ENCODE data around the gene P2RY6. TPM values are rescaled to one million over a fixed set of nuclear protein-coding genes. Genes with fewer than 3 reads are reported as not detected.

P2RY6 gene
- total RNA-seq, 1 donor from 2014 or later = 2.2 TPM

DNA sequence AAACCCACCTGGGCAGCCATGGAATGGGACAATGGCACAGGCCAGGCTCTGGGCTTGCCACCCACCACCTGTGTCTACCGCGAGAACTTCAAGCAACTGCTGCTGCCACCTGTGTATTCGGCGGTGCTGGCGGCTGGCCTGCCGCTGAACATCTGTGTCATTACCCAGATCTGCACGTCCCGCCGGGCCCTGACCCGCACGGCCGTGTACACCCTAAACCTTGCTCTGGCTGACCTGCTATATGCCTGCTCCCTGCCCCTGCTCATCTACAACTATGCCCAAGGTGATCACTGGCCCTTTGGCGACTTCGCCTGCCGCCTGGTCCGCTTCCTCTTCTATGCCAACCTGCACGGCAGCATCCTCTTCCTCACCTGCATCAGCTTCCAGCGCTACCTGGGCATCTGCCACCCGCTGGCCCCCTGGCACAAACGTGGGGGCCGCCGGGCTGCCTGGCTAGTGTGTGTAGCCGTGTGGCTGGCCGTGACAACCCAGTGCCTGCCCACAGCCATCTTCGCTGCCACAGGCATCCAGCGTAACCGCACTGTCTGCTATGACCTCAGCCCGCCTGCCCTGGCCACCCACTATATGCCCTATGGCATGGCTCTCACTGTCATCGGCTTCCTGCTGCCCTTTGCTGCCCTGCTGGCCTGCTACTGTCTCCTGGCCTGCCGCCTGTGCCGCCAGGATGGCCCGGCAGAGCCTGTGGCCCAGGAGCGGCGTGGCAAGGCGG lies 24.5 kb downstream of the P2RY6 start:
- no peak for DNase-seq (ENCODE audit: low spot score)

DNA sequence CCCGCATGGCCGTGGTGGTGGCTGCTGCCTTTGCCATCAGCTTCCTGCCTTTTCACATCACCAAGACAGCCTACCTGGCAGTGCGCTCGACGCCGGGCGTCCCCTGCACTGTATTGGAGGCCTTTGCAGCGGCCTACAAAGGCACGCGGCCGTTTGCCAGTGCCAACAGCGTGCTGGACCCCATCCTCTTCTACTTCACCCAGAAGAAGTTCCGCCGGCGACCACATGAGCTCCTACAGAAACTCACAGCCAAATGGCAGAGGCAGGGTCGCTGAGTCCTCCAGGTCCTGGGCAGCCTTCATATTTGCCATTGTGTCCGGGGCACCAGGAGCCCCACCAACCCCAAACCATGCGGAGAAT lies 25.1 kb downstream of the P2RY6 start:
- DNase-seq (ENCODE audit: low spot score) = no peak

DNA sequence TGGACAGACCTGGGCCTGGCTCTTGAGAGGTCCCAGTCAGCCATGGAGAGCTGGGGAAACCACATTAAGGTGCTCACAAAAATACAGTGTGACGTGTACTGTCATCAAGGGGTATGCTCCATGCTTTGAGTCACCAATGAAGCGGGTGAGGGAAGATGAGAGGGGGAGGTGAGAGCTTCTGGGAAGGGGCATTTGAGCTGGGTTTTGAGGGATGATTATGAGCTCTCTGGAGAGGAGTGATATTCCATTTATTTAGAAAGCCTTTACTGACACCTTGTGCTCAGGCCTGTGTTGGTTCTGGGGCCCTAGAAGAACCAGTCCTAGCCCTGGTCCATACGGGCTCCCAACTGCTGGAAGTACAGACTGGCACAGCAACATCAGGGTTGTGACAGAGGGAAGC lies 25.6 kb downstream of the P2RY6 start:
- no peak for DNase-seq (ENCODE audit: low spot score)

DNA sequence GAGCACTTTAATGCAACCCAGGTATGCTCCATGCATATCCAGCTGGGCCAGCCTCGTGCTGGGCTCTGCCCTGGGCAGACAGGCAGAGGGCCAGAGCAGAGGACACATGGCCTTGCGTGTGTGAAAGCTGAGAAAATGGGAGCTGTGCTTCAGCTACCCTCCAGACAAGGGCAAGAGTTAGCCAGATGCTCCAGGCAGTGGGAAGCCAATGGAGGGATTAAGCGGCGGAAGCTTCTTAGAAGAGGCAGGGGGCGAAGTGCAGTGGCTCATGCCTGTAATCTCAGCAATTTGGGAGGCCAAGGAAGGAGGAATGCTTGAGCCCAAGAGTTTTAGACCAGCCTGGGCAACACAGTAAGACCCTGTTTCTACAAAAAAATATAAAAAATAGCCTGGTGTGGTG lies 26.1 kb downstream of the P2RY6 start:
- DNase-seq (ENCODE audit: low spot score) = no peak

DNA sequence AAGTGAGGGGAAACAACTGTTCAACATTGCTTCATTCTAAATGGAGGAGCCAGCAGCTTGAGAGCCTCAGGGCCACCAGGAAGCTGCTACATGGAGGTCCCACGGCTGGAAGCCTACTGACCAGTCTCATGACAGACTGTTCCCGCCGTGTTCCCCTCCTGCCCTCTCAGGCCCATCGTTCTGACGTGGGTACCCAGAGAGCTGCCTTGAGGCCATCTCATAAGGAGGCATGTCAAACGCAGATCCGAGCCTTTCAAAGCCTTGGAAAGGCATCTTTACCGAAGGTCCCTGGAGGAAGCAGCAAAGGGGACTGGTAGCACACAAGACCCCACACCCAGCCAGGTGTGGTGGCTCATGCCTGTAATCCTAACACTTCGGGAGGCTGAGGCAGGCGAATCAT lies 27.6 kb downstream of the P2RY6 start:
- DNase-seq (ENCODE audit: low spot score) = no peak

DNA sequence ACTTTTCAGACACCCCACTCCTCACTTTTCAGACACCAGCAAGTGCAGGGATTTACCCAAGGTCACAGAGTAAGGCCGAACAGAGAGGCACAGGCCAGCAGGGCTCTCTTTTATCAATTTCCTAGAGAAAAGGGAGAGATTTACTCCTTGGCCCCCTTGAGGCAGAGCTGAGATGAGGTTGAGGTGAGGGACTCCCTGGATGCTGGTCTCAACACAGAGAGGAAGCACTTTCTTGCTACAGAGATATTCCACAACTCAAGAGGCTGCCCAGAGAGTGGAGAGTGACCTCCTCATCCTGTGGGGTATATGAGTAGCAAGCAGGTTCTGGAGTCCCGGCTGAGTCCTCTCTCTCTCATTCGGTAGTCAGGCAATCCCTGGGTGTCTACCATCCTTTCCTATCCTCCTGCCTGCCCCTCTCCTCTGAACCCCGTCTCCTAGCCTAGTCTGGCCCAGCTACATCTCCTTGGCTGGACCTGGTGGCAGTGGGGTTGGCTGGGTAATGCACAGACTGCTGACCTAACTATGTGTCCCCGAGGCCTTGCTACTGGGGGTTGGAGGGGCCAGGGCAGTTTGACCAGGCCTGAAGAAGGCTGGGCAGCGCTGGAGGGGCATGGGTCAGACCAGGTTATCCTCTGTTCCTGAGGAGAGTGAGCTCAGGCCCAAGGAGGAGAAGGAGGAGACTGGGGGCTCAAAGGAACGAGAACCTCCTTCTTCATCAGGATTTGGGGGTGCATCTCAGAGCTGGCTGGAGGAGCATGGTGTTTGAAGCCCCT lies 34.1 kb downstream of the P2RY6 start:
- DNase-seq (ENCODE audit: low spot score) = no peak

DNA sequence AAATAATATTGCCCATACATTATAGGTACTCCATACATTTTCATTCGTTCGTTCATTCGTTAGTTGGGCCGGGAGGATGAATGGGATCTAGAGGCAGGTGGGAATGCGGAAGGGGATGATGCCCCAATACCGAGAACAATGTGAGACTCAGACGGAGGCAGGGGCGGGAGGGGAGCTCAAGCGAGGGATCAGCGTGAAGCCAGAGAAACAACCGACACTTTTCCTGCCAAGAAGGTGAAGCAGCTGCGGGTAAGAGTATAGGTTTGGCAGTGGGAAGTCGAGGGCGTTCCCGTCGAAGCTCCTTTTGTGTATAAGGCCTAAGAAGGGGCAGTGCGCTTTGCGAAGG lies 34.8 kb downstream of the P2RY6 start:
- no peak for DNase-seq (ENCODE audit: low spot score)

DNA sequence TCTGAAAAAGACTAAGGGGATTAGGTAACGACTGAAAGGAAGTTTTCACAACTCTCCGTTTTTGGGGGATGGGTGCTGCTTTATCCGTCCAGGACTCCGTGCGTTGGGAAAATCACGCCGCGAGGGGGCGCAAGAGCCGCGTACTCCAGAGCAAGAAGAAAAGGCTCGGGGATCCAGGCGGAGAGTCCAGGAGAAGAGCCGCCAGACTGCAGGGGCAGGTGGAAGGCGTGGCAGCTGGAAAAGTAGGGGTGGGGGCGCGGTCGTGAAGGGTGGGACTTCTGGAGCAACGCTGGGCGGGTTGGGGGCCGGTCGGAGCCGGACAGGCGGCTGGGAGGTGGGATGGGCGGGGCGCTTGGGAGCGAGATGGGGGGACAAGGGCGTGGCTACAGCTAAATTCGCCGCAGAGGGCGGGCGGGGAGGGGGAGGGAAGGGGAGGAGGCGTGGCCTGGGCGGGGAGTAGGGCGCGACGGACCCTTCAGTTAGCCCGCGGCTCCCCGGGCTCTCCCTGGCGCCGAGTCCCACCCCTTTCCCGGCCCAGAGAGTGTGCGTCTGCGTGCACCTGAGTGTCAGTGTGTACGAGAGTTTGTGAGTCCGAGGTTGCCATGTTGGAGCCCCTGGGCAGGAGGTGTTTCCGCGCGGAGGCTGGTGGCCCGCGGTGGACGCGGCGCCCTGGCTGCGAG lies 35.3 kb downstream of the P2RY6 start:
- DNase-seq (ENCODE audit: low spot score) = peak; percentile 98

DNA sequence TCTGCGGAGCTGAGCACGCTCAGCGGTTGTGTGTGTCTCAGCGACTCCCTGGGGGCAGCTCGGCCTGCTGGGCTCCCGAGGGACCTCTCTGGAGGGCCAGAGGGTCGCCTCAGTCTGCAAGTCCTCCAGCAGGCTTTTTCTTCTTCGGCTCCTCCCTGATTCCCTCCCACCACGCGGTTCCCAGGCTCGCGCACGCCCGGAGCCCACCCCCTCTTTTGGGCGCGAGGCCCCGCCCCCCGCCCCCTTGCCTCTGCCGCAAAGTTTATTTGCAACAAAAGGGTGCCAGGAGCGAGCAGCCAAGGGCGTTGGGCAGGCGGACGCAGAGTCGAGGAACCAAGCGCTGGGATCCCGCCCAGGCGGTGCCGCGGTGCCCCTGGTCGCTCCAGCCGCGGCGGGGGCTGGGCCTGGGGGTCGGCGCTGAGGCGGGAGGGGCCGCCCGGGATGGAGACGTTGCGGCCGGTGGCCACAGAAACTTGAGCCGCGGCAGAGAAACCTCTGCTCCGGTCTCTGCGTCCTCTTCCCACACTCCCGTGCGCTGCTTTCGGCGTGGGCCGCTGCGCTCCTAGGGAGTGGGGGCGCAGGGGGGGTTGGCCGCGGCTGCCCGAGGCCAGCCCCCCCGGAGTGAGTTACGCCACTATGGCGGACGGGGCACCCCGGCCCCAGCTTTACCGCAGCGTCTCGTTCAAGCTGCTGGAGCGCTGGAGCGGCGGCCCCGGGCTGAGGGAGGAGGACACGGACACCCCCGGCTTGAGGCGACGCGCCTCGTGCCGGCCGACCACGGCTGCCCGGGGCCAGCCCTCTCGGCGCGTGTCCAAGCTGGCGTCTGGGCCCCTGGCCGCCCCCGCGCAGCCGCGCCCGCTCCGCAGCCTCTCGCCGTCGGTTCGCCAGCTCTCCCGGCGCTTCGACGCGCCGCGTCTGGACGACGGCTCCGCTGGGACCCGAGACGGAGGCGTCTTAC lies 36.1 kb downstream of the P2RY6 start, which contains the start of gene ARHGEF17:
Gene ARHGEF17 (plus strand): TSS at position 274 of the 958 bp plus-strand sequence. CDS start 363 bp downstream, at position 637.
- DNase-seq (ENCODE audit: low spot score) = peak; percentile 83

DNA sequence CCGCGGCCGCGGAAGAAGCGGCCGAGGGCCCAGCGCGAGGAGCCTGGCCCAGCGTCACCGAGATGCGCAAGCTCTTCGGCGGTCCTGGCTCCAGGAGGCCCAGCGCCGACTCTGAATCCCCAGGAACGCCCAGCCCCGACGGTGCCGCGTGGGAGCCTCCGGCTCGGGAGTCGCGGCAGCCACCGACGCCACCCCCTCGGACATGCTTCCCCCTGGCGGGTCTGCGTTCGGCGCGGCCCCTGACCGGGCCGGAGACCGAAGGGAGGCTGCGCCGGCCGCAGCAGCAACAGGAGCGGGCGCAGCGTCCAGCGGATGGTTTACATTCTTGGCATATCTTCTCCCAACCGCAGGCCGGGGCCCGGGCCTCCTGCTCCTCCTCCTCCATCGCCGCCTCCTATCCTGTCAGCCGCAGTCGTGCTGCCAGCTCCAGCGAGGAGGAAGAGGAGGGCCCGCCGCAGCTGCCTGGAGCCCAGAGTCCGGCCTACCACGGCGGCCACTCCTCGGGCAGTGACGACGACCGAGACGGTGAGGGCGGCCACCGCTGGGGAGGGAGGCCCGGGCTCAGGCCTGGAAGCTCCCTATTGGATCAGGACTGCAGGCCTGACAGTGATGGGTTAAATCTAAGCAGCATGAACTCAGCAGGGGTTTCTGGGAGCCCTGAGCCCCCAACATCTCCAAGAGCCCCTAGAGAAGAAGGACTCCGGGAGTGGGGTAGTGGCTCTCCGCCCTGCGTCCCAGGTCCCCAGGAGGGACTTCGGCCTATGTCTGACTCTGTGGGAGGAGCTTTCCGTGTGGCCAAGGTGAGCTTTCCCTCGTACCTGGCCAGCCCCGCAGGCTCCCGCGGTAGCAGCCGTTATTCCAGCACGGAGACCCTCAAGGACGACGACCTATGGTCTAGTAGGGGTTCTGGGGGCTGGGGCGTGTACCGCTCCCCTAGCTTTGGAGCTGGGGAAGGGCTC lies 37.1 kb downstream of the P2RY6 start:
- DNase-seq (ENCODE audit: low spot score) = peak; percentile 93

DNA sequence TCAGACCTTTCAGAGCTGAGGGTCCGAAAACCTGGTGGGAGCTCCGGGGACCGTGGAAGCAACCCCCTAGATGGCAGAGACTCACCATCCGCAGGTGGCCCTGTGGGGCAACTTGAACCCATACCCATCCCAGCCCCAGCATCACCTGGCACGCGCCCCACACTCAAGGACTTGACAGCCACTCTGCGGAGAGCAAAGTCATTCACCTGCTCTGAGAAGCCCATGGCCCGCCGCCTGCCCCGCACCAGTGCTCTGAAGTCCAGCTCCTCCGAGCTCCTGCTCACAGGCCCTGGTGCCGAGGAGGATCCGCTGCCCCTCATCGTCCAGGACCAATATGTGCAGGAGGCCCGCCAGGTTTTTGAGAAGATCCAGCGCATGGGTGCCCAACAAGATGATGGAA lies 37.9 kb downstream of the P2RY6 start:
- no peak for DNase-seq (ENCODE audit: low spot score)

DNA sequence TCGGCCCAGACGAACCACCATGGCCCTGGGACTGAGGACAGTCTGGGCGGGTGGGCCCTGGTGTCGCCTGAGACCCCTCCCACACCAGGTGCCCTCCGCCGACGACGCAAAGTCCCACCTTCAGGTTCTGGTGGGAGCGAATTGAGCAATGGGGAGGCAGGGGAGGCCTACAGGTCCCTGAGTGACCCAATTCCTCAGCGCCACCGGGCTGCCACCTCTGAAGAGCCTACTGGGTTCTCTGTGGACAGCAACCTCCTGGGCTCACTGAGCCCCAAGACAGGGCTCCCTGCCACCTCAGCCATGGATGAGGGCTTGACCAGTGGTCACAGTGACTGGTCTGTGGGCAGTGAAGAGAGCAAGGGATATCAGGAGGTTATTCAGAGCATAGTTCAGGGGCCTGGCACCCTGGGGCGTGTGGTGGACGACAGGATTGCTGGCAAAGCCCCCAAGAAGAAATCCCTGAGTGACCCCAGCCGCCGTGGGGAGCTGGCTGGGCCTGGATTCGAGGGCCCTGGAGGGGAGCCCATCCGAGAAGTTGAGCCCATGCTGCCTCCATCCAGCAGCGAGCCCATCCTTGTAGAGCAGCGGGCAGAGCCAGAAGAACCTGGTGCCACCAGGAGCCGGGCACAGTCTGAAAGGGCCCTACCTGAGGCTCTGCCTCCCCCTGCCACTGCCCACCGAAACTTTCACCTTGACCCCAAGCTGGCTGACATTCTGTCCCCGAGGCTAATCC lies 38.7 kb downstream of the P2RY6 start:
- DNase-seq (ENCODE audit: low spot score) = no peak

DNA sequence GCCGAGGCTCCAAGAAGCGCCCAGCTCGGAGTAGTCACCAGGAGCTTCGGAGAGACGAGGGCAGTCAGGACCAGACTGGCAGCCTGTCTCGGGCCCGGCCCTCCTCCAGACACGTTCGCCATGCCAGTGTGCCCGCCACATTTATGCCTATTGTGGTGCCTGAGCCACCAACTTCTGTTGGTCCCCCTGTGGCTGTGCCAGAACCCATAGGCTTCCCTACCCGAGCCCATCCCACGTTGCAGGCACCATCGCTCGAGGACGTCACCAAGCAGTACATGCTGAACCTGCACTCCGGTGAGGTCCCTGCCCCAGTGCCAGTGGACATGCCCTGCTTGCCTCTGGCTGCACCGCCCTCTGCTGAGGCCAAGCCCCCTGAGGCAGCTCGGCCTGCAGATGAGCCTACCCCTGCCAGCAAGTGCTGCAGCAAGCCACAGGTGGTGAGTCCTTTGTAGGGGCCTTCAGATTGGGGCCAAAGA lies 39.3 kb downstream of the P2RY6 start:
- no peak for DNase-seq (ENCODE audit: low spot score)

DNA sequence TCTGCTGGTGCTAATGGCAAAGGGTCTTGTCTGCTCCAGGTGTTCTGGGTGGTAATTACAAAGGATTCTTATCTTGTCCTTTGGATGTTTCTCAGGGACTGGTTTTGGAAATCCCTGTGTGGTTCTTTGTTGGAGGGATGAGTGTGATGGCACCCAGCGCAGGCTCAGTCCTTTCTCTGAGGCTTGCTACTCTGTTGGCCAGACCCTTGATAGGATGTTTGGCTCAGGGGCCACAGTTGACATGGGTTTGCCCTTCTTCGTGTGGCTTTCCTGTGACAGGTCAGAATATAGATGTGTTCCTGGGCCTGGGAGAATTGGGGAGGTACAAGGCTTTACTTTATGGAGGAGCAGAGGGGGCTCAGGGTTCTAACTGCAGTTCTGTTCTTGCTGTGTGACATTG lies 39.9 kb downstream of the P2RY6 start:
- DNase-seq (ENCODE audit: low spot score) = no peak

DNA sequence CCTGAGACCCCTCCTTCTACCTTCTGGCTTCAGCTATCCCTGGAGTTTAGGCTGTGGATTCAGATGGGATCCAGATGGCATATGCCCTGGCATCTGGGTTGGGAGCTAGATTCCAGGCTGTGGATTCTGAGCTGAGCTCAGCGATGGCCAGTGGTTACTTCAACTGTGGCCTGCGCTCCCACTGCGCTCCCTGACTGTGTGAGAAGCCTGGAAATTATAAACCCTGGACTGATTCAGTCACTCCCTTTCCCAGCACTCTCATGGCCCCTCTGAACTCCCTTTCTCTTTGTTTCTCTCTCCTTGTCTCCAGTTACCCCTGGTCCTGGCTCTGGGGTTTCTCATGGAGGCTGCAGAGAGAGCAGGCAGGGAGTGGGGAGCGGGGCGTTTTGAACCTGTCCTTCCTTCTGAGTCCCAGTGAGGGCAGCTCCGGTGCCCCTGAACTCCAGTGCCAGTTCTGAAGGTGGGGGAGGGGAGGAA lies 40.8 kb downstream of the P2RY6 start:
- DNase-seq (ENCODE audit: low spot score) = no peak

DNA sequence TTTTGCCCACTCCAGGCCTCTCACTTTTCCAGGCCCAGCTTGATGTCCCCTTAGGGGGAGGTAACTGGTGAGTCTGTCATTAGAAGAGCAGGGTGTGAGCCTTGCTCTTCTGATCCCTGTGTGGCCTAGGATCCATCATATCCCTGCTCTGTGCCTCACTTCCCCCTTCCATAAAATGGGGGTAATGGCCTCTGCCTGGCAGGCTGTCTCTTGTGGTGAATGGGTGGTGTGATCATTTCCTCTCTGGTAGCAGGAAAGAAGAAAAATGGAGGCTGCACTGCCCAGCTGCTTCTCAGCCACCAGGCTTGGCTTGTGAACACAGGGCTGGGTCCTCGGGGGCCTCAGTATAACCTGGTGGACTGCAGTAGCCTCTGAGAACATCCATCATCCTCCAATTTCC lies 41.5 kb downstream of the P2RY6 start:
- DNase-seq (ENCODE audit: low spot score) = no peak

DNA sequence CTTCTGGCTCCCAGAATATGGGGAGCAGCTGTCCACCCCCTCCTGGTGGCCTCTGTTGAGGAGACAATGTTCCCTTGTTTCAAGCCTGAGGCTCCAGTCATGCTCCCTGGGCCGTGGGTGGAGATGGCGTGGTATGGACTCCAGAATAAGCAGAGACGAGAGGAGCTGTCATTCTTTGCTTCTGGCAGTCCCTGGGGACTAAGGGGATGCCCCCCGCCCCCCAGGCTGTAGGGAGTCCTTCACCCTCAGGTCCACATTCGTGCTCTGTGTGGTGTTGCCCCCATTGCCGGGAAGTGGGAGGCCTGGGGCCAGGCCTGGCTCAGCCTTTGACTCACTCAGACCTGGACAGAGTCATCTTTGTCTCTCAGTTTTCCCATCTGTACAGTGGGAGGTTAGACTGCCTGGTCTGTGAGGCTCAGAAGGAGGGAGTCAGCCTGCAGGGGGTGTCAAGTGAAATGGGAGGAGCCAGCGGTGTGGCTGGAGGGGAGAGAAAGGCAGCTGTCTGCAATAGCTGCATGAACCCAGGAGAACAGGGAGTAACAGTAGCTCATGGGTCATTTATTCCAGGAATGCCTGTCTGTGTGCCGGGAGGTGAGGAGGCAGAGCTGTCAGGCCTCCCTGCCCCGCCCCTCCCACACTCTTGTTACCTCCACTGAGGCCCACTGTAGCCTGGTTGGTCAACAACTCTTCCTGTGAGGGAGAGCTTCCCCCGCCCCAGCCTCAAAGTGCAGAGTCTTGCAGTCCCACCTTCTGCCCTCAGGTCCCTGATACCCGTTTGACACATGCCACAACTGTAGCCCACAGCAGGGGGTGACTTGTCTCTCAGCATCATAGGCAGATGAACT lies 42.2 kb downstream of the P2RY6 start:
- DNase-seq (ENCODE audit: low spot score) = no peak

DNA sequence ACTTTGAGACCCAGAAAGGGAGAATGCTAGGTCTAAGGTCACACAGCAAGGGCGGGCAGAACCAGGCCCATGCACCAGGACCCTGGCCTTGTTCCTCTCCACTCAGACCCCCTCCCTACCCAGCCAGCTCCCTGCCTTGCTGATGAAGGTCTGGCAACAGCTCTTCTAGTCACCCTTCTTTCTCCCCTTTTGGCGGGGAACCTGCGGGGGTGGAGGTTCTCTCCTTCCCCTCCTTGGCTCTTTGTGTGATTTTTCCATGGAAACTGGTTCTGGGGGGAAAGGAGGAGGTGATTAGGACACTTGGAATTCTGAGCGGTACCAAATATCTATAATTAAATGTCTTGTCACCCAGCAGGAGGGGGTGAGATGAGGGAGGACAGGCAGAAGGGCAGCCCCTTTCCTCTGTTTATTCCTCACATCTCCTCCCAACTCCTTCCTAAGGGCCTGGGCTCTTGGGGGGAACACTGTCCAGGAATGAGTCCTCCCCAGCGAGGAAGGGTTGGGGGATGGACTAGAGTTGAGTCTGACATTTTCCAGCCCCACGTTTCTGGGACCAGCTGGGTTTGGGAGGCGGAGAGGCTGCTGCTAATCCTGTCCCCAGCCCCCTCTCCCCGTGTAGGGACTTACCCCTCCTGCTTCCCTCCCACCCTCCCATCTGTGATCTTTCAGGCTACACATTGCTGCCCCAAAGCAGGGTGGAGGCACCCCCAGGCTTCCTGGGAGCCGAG lies 43.3 kb downstream of the P2RY6 start:
- DNase-seq (ENCODE audit: low spot score) = no peak

Data from ureter (tissue), 1 donor.